K562 (cell line): ENCODE results near the gene ADAP1. TPM values are rescaled to one million over a fixed set of nuclear protein-coding genes. Genes with fewer than 3 reads are reported as not detected.

Experiments used
- ATAC-seq: fragments of 200-7000 bp; cut with Tn5 transposase; 3 replicates; pipeline ENCODE4 v1.9.1; 2020; ENCODE audit warnings: moderate library complexity
- BruUV-seq: library from RNA; stranded (reverse); fragments of 400-500 nt; replicated peaks from 2 replicates; lab custom pipeline; 2021; lab: Mats Ljungman, UMichigan
- CTCF ChIA-PET: fragments of 300-600 bp; formaldehyde crosslinking; extraction: SDS; loops from one replicate; lab custom pipeline; 2021; ENCODE audit warnings: low intra/inter-chr PET ratio; lab: Yijun Ruan, JAX
- POLR2A ChIA-PET: fragments of 300-600, 350-650 bp; sonication (Branson Sonifier 250); formaldehyde crosslinking; extraction: SDS; loops from one replicate; lab custom pipeline; 2021; ENCODE audit warnings: antibody characterized with exemption, inconsistent platforms; lab: Yijun Ruan, JAX
- DNase-seq, 4 experiments: peaks; one replicate each; pipeline versions ENCODE4 v3.0.0 to v3.0.0-alpha.2; 2011 to 2018; ENCODE audit warnings: low spot score in 3 of 4, mixed read lengths in 3 of 4; ENCODE audit errors: extremely low read depth in 1 of 4
- FAIRE-seq: peaks from 2 replicates; lab custom pipeline; 2011; peaks lifted over from hg19 to GRCh38; lab: Jason Lieb, UNC
- H2AFZ ChIP-seq: 2 replicates; pipeline ENCODE4 v1.6.0; 2011; ENCODE audit warnings: low read depth, low read length, control low read depth, inconsistent platforms
- H3K27ac ChIP-seq: fragments of 200-600 bp; 3 replicates; pipeline ENCODE4 v1.8.0; 2011; ENCODE audit warnings: low read depth, mild to moderate bottlenecking, control low read depth, inconsistent platforms, low read length, moderate library complexity, mixed read lengths; ENCODE audit errors: extremely low read depth
- H3K27me3 ChIP-seq, 2 experiments: fragments of 300-600 bp in 1 of 2; 2 replicates in 1 of 2; 3 replicates in 1 of 2; pipeline versions ENCODE4 v1.6.0 to v1.8.0; 2011; ENCODE audit warnings: inconsistent platforms in 2 of 2, low read length in 2 of 2, mild to moderate bottlenecking in 1 of 2, mixed read lengths in 1 of 2, moderate library complexity in 1 of 2; ENCODE audit not compliant: control insufficient read depth in 2 of 2, insufficient read depth in 2 of 2
- H3K36me3 ChIP-seq: fragments of 300-600 bp; 3 replicates; pipeline ENCODE4 v1.8.0; 2011; ENCODE audit warnings: mild to moderate bottlenecking, low read length, inconsistent platforms; ENCODE audit not compliant: control insufficient read depth, insufficient read depth
- H3K4me1 ChIP-seq, 2 experiments: fragments of 200-600 bp in 1 of 2; replicated peaks in 1 of 2; 2 replicates in 1 of 2; 3 replicates in 1 of 2; pipeline versions ENCODE4 v1.5.1 to v1.8.0; 2011; ENCODE audit warnings: inconsistent platforms in 2 of 2, low read length in 2 of 2, mild to moderate bottlenecking in 1 of 2, mixed read lengths in 1 of 2, moderate library complexity in 1 of 2; ENCODE audit not compliant: control insufficient read depth in 2 of 2, insufficient read depth in 2 of 2
- H3K4me2 ChIP-seq: 2 replicates; pipeline ENCODE4 v1.6.1; 2011; ENCODE audit warnings: low read length, control low read depth, inconsistent platforms, mixed read lengths; ENCODE audit not compliant: insufficient read depth
- H3K4me3 ChIP-seq: fragments of 200-600 bp; sonication (generic), shearing (Covaris generic); 2 replicates; pipeline ENCODE4 v1.5.1; 2016; ENCODE audit warnings: control low read depth, inconsistent platforms
- H3K79me2 ChIP-seq: fragments of 200-600 bp; 3 replicates; pipeline ENCODE4 v1.8.0; 2011; ENCODE audit warnings: low read length, inconsistent platforms; ENCODE audit not compliant: control insufficient read depth, insufficient read depth
- H3K9ac ChIP-seq, 2 experiments: 2 replicates each; pipeline versions ENCODE4 v1.6.0 to v1.6.1; 2011; ENCODE audit warnings: low read depth in 2 of 2, low read length in 2 of 2, control low read depth in 1 of 2, inconsistent platforms in 1 of 2, mild to moderate bottlenecking in 1 of 2, mixed read lengths in 1 of 2; ENCODE audit not compliant: insufficient read depth in 1 of 2
- H3K9me1 ChIP-seq: one replicate; pipeline ENCODE4 v1.6.0; 2011; ENCODE audit warnings: inconsistent platforms, mild to moderate bottlenecking, low read length, moderate library complexity; ENCODE audit not compliant: control insufficient read depth, insufficient read depth
- H3K9me3 ChIP-seq: replicated peaks from 2 replicates; pipeline ENCODE4 v1.5.1; 2011; ENCODE audit warnings: low read depth, low read length, inconsistent platforms; ENCODE audit not compliant: control insufficient read depth, insufficient read depth
- H4K20me1 ChIP-seq: replicated peaks from 2 replicates; pipeline ENCODE4 v1.6.1; 2011; ENCODE audit warnings: low read length, inconsistent platforms, mixed read lengths; ENCODE audit not compliant: control insufficient read depth, insufficient read depth
- ARID3A ChIP-seq: IDR thresholded peaks from 2 replicates; pipeline ENCODE4 v1.6.1; 2012; ENCODE audit warnings: low read depth, low read length, improper control_type of control experiment, borderline replicate concordance
- POLR2G ChIP-seq: fragments of 200-400 bp; formaldehyde crosslinking; IDR thresholded peaks from 2 replicates; pipeline ENCODE4 v1.6.1; 2017; ENCODE audit warnings: low read depth, mild to moderate bottlenecking, antibody characterized with exemption, low read length, moderate library complexity
- RBM22 ChIP-seq: fragments of 200-400 bp; formaldehyde crosslinking; IDR thresholded peaks from 2 replicates; pipeline ENCODE4 v1.6.1; 2018; ENCODE audit warnings: low read length, low read depth; ENCODE audit not compliant: poor library complexity, severe bottlenecking
- SPI1 ChIP-seq: IDR thresholded peaks from 2 replicates; pipeline ENCODE4 v1.6.1; 2011; ENCODE audit warnings: low read depth, low read length, control low read depth, borderline replicate concordance
- ZNF444 ChIP-seq: fragments of 250-450 bp; sonication (Bioruptor Pico); IDR thresholded peaks from 2 replicates; pipeline ENCODE4 v1.4.0; 2020; ENCODE audit warnings: mild to moderate bottlenecking, moderate library complexity
- ZNF518B ChIP-seq: fragments of 250-450 bp; sonication (Bioruptor Pico); IDR thresholded peaks from 2 replicates; pipeline ENCODE4 v1.5.0; 2021; ENCODE audit warnings: mild to moderate bottlenecking, moderate library complexity
- WGBS: fragments of 100-300 bp; shearing (Covaris generic); methylation state at CpG from one replicate; pipeline ENCODE4 v1.1.6; 2016; ENCODE audit warnings: low coverage, mixed read lengths; ENCODE audit not compliant: insufficient coverage; ENCODE audit errors: missing lambda C conversion rate; 5-methylcytosine and 5-hydroxymethylcytosine counted together
- in situ Hi-C: fragments of 300-500 bp; cut with MboI; formaldehyde crosslinking; loops from 4 replicates; pipeline ENCODE4 v1.15.0; 2018; ENCODE audit warnings: inconsistent platforms, mixed read lengths
- intact Hi-C: fragments of 100-400 bp; cut with micrococcal nuclease; formaldehyde crosslinking; loops from 2 replicates; pipeline ENCODE4 v1.14.2; 2022
- polyA plus RNA-seq, 8 experiments: library from polyadenylated mRNA; depleted of rRNA in 4 of 8; stranded (reverse) in 5 of 8; unstranded in 3 of 8; fragments of >200 nt; fragmentation: Nextera tagmentation in 2 of 8; fragmentation: Illumina TruSeq in 1 of 8; extraction: Ambion mirVana in 2 of 8; extraction: Trizol in 1 of 8; gene quantifications; 2 replicates each; pipeline versions ENCODE4 v1.2.1 to v1.2.3, GENCODE V29; 2011 to 2014; ENCODE audit warnings: inconsistent platforms in 1 of 8, missing spikeins in 1 of 8
- total RNA-seq, 7 experiments: library from RNA; depleted of rRNA in 6 of 7; stranded (reverse); fragments of >200 nt in 6 of 7; fragmentation: Illumina TruSeq in 2 of 7; extraction: Trizol in 2 of 7; gene quantifications; 2 replicates each; pipeline versions ENCODE4 v1.2.1 to v1.2.3, GENCODE V29; 2011 to 2021; ENCODE audit warnings: low replicate concordance in 1 of 7

The ADAP1 gene
- total and polyA plus RNA-seq, 9 of the 15 experiments (the other 6 are each of a cell fraction or from before 2014, with no cell fraction given) = 0.27 to 1.4 (median 0.52) TPM; not detected in 3

GRCh38 chr7:887488-887820 is 67.0 kb downstream of the ADAP1 start:
- in situ Hi-C loops = no loop called here
- Histone ChIP-seq H3K9me1 (peaks cover 3% of the 10 kb centered on the region), H3K4me1 (peaks cover 0 to 44% of the 10 kb centered on the region in 2 experiments; a peak in 2 of 5 replicates), H3K36me3 (peaks cover 76% of the 10 kb centered on the region; the same call in 2 of the 3 replicates), H3K27ac (no peak overlapping the region), H3K9ac (no peak overlapping the region), H3K27me3 (no peaks in the 10 kb centered on the region; a peak in 1 of 5 replicates), H4K20me1 (peaks cover 24% of the 10 kb centered on the region), H3K4me2 (no peak overlapping the region), H2AFZ (no peak overlapping the region), H3K4me3 (no peak overlapping the region), H3K9me3 (no peaks in the 10 kb centered on the region), H3K79me2 (peaks cover 70% of the 10 kb centered on the region)
- DNase-seq (no peak), ATAC-seq (no peak), FAIRE-seq (no peak)
- ChIA-PET CTCF (no interaction called here), POLR2A (interaction anchor here (0.6 kb wide), 1 partner anchor 807 kb away, joined by 3 read pairs; no protein-coding TSS in a partner anchor)
- WGBS = 99% methylated on average over 15 of the region's 18 CpGs
- intact Hi-C loops = no loop called here
- TF ChIP-seq ZNF444 (CRISPR knock-in tag) (no peak), ZNF518B (no peak), SPI1 (no peak), ARID3A (no peak), POLR2G (peak; percentile 41; the same call in 1 of the 2 replicates), RBM22 (peak; percentile 33)
- no TSS peak for BruUV-seq
